Sigmoid colon (tissue), 7 donors: ENCODE measurements around the gene HCN4. TPM values are rescaled to one million over a fixed set of nuclear protein-coding genes. Genes with fewer than 3 reads are reported as not detected.
A peak's percentile ranks its signal among the peaks of the same experiment; 100 is the strongest.
"Not testable (repeated sequence)": the region's sequence is repeated elsewhere in the genome, so short reads cannot be mapped to it uniquely, and the experiment has no call there.

ENCODE experiments used
- DNase-seq: peaks from one replicate; pipeline ENCODE4 v3.0.0-alpha.2; 2019
- H3K27ac ChIP-seq, 4 donors: fragments of 200-600 bp; sonication (generic); one replicate each; pipeline ENCODE4 v1.5.1; 2016 to 2019; ENCODE audit warnings: mild to moderate bottlenecking in 1 of 4
- H3K27me3 ChIP-seq, 3 donors: fragments of 200-600 bp; sonication (generic); one replicate each; pipeline ENCODE4 v1.5.1; 2019; ENCODE audit warnings: mild to moderate bottlenecking in 1 of 3
- H3K36me3 ChIP-seq, 4 donors: fragments of 200-600 bp; sonication (generic); one replicate each; pipeline ENCODE4 v1.5.1; 2016 to 2019
- H3K4me1 ChIP-seq, 4 donors: fragments of 200-600 bp; sonication (generic); one replicate each; pipeline ENCODE4 v1.5.1; 2017 to 2019
- H3K4me3 ChIP-seq, 4 donors: fragments of 200-600 bp; sonication (generic); one replicate each; pipeline ENCODE4 v1.5.1; 2017 to 2019; ENCODE audit warnings: mild to moderate bottlenecking in 2 of 4, moderate library complexity in 1 of 4
- H3K9me3 ChIP-seq, 4 donors: fragments of 200-600 bp in 3 of 4; sonication (generic) in 3 of 4; one replicate each; pipeline versions ENCODE4 v1.5.1 to v1.6.1; 2013 to 2019
- EP300 ChIP-seq, 4 donors: sonication (generic); formaldehyde crosslinking; IDR thresholded peaks; one replicate each; pipeline ENCODE4 v1.6.1; 2017; ENCODE audit warnings: antibody characterized with exemption in 4 of 4
- POLR2A ChIP-seq, 2 donors: fragments of 450-650 bp; IDR thresholded peaks; one replicate each; pipeline ENCODE4 v1.6.1; 2016; ENCODE audit warnings: antibody characterized with exemption in 2 of 2, mild to moderate bottlenecking in 2 of 2, moderate library complexity in 2 of 2
- POLR2AphosphoS5 ChIP-seq, 4 donors: sonication (generic); formaldehyde crosslinking; IDR thresholded peaks; one replicate each; pipeline ENCODE4 v1.6.1; 2017; ENCODE audit warnings: antibody characterized with exemption in 4 of 4
- WGBS, 2 donors: extraction: QIAGEN DNeasy Blood & Tissue Kit; methylation state at CpG; one replicate each; pipeline ENCODE4 v1.1.7; 2013; 5-methylcytosine and 5-hydroxymethylcytosine counted together
- intact Hi-C: fragments of 100-400 bp; cut with DNase I; formaldehyde crosslinking; loops from one replicate; pipeline ENCODE4 v1.15.1; 2023
- polyA plus RNA-seq, 3 donors: library from polyadenylated mRNA; stranded (reverse); fragments of 200-250 nt; gene quantifications; one replicate each; pipeline ENCODE4 v1.2.3, GENCODE V29; 2013
- total RNA-seq, 4 donors: library from RNA; depleted of rRNA; stranded (reverse); fragments of >200 nt; gene quantifications; one replicate each; pipeline ENCODE4 v1.1.0, GENCODE V29; 2016
- TF ChIP-seq, protein P1 (sequence below), 4 experiments: fragments of 450-650 bp in 3 of 4; fragments of 200-600 bp in 1 of 4; IDR thresholded peaks; one replicate each; pipeline ENCODE4 v1.5.1; 2016 to 2019; ENCODE audit warnings: antibody characterized with exemption in 4 of 4, mild to moderate bottlenecking in 3 of 4, moderate library complexity in 2 of 4
- donor health status: healthy with polysubstance abuse.
- donor health status: Bipolar disorder and iron deficiency.
- donor health status: healthy.

Gene HCN4
- total RNA-seq, result not detected
- under 1 TPM in 2 of 3 donors, not detected in 1; under 0.01 to 0.04 TPM for polyA plus RNA-seq

DNA sequence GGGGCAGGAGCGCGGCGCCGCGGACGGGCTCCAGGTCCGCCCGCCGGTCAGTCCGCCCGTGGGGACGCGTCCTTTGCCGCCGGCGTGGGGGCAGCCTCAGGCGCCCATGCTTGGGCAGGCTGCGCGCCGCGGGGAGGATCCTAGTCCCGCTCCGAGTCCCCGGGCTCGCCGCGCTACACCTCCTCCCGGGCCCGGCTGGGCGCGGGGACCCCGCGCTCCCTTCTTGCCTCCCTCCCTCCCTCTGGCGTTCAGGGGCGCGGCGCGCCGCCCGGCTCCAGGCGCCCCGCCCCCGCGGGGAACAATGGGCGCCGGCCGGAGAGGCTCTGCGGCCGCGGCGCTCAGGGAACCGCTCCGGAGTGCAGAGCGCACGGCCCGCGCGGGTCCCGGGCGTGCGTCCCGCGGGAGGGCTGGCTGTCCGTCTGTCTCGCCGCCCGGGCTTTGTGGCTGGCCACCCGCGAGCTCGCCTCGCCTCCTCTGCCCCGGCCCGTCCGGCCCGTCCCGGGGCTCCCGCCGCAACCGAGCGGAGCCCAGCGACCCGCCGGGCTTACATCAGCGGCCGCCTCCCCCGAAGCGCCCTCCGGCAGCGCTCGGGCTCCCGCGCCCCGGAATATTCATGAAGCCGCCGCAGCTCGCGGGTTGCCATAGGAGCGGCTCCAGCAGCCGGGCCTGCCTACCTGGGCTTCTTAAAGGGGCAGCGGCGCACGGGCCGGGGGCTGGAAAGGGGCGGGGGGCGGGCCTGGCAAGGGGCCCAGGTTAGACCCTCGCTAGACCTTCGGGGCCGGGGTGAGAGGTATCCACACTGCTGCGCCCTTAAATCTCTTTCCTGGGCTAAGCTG is at the start of gene HCN4:
HCN4 (minus strand) TSS at position 658 of the 836 bp plus-strand sequence. CDS start 688 bp downstream, outside the sequence.
- peak within 1 kb of the TSS in 3 of 4 donors; percentile 31 to 47 (median 46) for H3K4me3 ChIP-seq
- H3K4me1 ChIP-seq, result peaks cover 0 to 27% (median 23%) of the 10 kb centered on the region in 4 donors
- no peaks in the 10 kb centered on the region for H3K36me3 ChIP-seq
- 1% methylated on average over 109 of the region's 109 CpGs for WGBS, 2 donors
- TF ChIP-seq POLR2A (IDR thresholded peaks at IDR 0.05) (no peak), POLR2AphosphoS5 (IDR thresholded peaks at IDR 0.05) (no peak)
- H3K9me3 ChIP-seq, result no peaks in the 10 kb centered on the region
- intact Hi-C loops, result no loop called here
- DNase-seq, result no peak
- no peak within 1 kb of the TSS for H3K27ac ChIP-seq
- peaks cover 35 to 83% (median 49%) of the 10 kb centered on the region in 3 donors for H3K27me3 ChIP-seq

DNA sequence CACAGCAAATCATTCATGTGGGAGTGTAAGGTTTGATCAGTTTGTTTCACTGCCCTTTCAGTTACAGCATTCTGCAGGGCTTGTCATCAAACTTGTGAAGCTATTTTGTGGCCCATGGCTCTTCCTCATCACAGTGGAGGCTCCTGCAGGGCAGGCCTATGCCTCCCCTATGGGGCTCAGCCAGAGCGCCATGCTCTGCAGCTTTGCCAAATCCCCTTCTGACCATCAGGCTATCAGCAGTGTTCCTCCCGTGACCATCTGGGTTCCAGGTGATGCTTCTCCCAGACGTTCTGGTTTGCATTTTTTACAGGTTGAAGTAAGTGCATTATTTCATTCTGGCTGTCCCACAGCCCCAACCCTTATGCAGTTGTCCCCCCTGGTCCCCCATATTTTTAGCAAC is 46.1 kb upstream of the HCN4 start:
- 74 to 77% methylated on average over 3 of the region's 3 CpGs for WGBS, 2 donors
- no peak for DNase-seq
- no peaks in the 10 kb centered on the region for H3K27me3 ChIP-seq
- H3K4me3 ChIP-seq, result no peak overlapping the region
- TF ChIP-seq POLR2A (IDR thresholded peaks at IDR 0.05), result no peak
- TF ChIP-seq, protein P1, sequence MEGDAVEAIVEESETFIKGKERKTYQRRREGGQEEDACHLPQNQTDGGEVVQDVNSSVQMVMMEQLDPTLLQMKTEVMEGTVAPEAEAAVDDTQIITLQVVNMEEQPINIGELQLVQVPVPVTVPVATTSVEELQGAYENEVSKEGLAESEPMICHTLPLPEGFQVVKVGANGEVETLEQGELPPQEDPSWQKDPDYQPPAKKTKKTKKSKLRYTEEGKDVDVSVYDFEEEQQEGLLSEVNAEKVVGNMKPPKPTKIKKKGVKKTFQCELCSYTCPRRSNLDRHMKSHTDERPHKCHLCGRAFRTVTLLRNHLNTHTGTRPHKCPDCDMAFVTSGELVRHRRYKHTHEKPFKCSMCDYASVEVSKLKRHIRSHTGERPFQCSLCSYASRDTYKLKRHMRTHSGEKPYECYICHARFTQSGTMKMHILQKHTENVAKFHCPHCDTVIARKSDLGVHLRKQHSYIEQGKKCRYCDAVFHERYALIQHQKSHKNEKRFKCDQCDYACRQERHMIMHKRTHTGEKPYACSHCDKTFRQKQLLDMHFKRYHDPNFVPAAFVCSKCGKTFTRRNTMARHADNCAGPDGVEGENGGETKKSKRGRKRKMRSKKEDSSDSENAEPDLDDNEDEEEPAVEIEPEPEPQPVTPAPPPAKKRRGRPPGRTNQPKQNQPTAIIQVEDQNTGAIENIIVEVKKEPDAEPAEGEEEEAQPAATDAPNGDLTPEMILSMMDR (IDR thresholded peaks at IDR 0.05), result no peak
- TF ChIP-seq EP300 (IDR thresholded peaks at IDR 0.05), result no peak
- no peak for TF ChIP-seq POLR2AphosphoS5 (IDR thresholded peaks at IDR 0.05)
- H3K27ac ChIP-seq, result no peak overlapping the region
- no peaks in the 10 kb centered on the region for H3K9me3 ChIP-seq
- H3K36me3 ChIP-seq, result no peaks in the 10 kb centered on the region
- intact Hi-C loops, result no loop called here
- H3K4me1 ChIP-seq, result no peaks in the 10 kb centered on the region

DNA sequence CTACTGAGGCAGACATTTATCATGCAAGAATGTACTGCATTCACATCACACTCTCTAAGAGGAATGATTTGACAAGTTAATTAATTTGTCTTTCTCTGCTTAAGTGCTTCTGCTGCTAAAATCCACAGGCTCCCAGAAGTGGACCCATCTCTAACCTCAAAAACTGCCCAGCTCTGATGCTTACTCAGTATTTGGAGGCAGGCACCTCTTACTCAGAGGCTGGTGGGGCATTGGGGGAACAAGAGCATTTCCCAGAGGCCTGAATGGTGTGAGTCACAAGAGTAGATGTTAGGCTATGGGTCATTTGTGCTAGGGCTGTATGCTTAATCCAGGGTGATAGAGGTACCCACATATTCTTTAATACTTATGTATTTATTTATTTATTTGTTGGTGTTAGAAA is 34.4 kb upstream of the HCN4 start:
- Histone ChIP-seq H3K4me3 (no peak overlapping the region), H3K27ac (no peak overlapping the region), H3K27me3 (no peaks in the 10 kb centered on the region), H3K4me1 (no peaks in the 10 kb centered on the region), H3K36me3 (no peaks in the 10 kb centered on the region), H3K9me3 (no peaks in the 10 kb centered on the region)
- intact Hi-C loops, result no loop called here
- no peak for DNase-seq
- TF ChIP-seq, protein P1 (IDR thresholded peaks at IDR 0.05), result no peak
- no peak for TF ChIP-seq EP300 (IDR thresholded peaks at IDR 0.05)
- TF ChIP-seq POLR2A (IDR thresholded peaks at IDR 0.05), result no peak
- no peak for TF ChIP-seq POLR2AphosphoS5 (IDR thresholded peaks at IDR 0.05)

DNA sequence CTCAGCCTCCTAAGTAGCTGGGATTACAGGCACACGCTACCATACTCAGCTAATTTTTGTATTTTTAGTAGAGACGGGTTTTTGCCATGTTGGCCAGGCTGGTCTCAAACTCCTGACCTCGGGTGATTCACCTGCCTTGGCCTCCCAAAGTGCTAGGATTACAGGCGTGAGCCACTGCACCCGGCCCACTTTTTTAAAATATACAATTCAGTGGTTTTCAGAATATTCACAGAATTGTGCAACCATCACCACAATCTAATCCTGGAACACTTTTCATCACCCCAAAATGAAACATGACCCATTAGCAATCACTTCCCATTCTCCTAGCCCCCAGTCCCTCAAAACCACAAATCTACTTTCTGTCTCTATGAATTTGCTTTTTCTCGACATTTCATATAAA is 31.5 kb upstream of the HCN4 start:
- H3K4me1 ChIP-seq, intact Hi-C loops, DNase-seq, H3K36me3 ChIP-seq, H3K9me3 ChIP-seq, H3K27me3 ChIP-seq, H3K4me3 ChIP-seq, H3K27ac ChIP-seq: not testable (repeated sequence)
- WGBS, 2 donors, result 74 to 77% methylated on average over 6 of the region's 6 CpGs

DNA sequence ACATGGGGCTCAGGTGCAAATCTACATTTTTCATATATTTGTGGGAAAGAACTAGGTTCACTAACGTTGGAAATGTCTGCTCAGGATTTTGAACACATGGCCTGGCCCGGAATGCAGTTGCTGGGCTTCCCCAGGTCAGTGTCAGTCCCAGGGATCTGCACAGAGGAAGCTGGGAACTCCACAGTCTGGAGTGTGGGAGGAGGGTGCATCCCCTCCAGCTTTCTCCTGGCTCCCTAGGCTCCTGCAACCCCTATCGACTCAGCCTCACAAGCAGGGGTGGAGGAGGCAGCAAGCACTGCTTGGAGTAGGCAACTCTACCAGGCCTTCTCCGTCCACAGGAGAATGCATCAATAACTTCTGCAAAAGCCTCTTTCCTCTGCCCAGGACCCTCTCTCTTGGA is 30.1 kb upstream of the HCN4 start:
- 82 to 91% methylated on average over 4 of the region's 4 CpGs for WGBS, 2 donors
- no peaks in the 10 kb centered on the region for H3K4me1 ChIP-seq

DNA sequence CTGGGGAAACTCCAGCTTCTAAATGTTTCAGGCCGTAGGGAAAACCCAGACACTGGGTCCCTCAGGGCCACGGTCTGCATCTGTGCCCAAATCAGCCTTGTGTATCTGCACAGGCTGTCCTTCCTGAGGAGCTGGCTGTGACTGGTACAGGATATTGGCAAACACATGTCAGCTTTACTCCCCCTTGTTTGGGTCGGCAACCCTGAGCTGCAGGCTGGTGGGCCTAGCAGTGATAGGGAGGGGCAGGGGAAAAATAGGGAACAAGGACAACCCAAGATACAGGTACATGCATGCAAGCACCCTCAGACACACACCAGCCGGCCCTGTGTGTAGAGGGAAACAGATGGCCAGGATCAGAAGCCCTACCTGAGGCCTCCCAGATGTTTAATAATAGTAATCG is 28.7 kb upstream of the HCN4 start:
- TF ChIP-seq POLR2AphosphoS5 (IDR thresholded peaks at IDR 0.05), result no peak
- no peak for TF ChIP-seq EP300 (IDR thresholded peaks at IDR 0.05)
- TF ChIP-seq, protein P1 (IDR thresholded peaks at IDR 0.05), result no peak
- no peak for TF ChIP-seq POLR2A (IDR thresholded peaks at IDR 0.05)
- H3K27ac ChIP-seq, result no peak overlapping the region
- intact Hi-C loops, result no loop called here
- 66 to 80% methylated on average over 5 of the region's 5 CpGs for WGBS, 2 donors
- H3K9me3 ChIP-seq, result no peaks in the 10 kb centered on the region
- H3K4me1 ChIP-seq, result no peaks in the 10 kb centered on the region
- DNase-seq, result no peak
- no peaks in the 10 kb centered on the region for H3K36me3 ChIP-seq
- H3K4me3 ChIP-seq, result no peak overlapping the region
- H3K27me3 ChIP-seq, result peaks cover 0 to 9% (median 7%) of the 10 kb centered on the region in 3 donors

More for the DNA sequence above, 30.1 kb upstream of the HCN4 start:
- H3K36me3 ChIP-seq, result no peaks in the 10 kb centered on the region
- no peak overlapping the region for H3K27ac ChIP-seq
- no peak for TF ChIP-seq POLR2A (IDR thresholded peaks at IDR 0.05)
- TF ChIP-seq EP300 (IDR thresholded peaks at IDR 0.05), result no peak
- H3K27me3 ChIP-seq, result peaks cover 0 to 4% (median 0%) of the 10 kb centered on the region in 3 donors
- intact Hi-C loops, result no loop called here
- no peak for DNase-seq
- H3K9me3 ChIP-seq, result no peaks in the 10 kb centered on the region
- H3K4me3 ChIP-seq, result no peak overlapping the region
